Ovary (tissue), 3 donors: Measurements from ENCODE around the gene QRFPR.

Experiments
- CTCF ChIP-seq, 3 donors: fragments of 450-650 bp in 2 of 3; fragments of 200-600 bp in 1 of 3; IDR thresholded peaks; one replicate each; pipeline versions ENCODE4 v1.5.1 to v1.8.0; 2016 to 2022; ENCODE audit warnings: antibody characterized with exemption in 3 of 3, mild to moderate bottlenecking in 1 of 3
- POLR2A ChIP-seq: fragments of 450-650 bp; IDR thresholded peaks from one replicate; pipeline ENCODE4 v1.6.1; 2017; ENCODE audit warnings: antibody characterized with exemption, mild to moderate bottlenecking, moderate library complexity
- donor health status: DM: no; HTN: no; CAD: no.

DNA sequence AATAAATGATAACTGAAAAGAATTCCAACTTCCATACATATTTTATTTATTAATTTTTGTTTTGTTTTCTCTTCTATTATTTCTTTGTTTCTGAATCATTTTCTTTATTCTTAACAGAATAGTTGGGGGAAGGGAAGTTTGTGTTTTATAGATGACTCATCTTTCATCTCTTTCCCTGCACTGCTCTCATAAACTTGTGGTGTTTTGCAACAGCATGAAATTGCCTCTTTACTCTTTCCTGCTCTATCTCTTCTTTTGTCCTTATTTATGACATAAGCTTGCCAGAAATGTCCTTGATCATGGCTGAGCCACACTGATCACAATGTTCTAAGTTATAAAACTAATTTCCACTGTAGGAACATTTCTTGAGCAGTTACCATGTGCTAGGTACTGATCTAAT is 22.3 kb downstream of the QRFPR start:
- no peak for TF ChIP-seq CTCF (IDR thresholded peaks at IDR 0.05)
- no peak for TF ChIP-seq POLR2A
